Measurements from ENCODE around the gene OR1J1. TPM values are rescaled to one million over a fixed set of nuclear protein-coding genes. Genes with fewer than 3 reads are reported as not detected.

The OR1J1 gene
- total and polyA plus RNA-seq, 2 of the 8 experiments (the other 6 are each of a cell fraction or from before 2014, with no cell fraction given) = not detected

DNA sequence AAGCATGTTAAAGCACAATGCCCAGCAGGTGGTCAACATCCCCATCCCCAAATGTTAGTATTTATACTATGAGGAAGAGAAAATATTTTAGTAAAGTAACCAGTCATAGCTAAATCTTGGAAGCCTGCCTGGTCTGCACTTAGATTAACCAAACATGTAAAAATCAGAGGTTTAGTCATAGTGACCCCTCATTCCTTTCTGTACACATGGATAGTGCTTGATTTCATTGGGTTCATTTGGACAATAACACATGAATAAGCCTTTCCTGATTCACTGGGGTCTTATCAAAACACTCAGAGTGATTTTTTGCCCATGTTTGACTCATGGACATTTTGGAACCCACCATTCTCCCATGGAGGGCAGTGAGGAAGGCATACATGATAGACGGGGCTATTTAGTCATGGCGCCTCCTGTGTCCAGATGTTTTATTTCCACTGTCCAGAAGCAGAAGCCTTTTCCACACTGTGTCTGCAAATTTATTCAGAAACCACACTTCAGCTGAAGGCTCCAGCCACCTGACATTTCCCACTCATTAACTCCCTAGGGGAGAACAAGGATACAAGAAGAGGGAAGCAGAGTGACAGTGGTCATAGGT is 32.5 kb downstream of the OR1J1 start (continued):
- TF ChIP-seq EZH2 (IDR thresholded peaks at IDR 0.05; ENCODE audit: low read depth, low read length, severe bottlenecking) = no peak
- TF ChIP-seq BCL11A (IDR thresholded peaks at IDR 0.05; ENCODE audit: low read depth in 2 of 2, low read length in 2 of 2) = no peak
- TF ChIP-seq TCF12 (IDR thresholded peaks at IDR 0.05; ENCODE audit: low read depth, low read length) = no peak
